Astrocyte (in vitro differentiated cells and primary cell): Measurements from ENCODE around the gene ATP12A.

ENCODE experiments used
- EZH2 ChIP-seq: IDR thresholded peaks from 2 replicates; pipeline ENCODE4 v1.6.1; 2012; ENCODE audit warnings: mild to moderate bottlenecking, low read length, inconsistent platforms; ENCODE audit not compliant: insufficient read depth
- TF ChIP-seq, protein P1 (sequence below): IDR thresholded peaks from 2 replicates; pipeline ENCODE4 v1.5.1; 2011; ENCODE audit warnings: low read depth, mild to moderate bottlenecking, inconsistent platforms, low read length, moderate library complexity; ENCODE audit not compliant: insufficient read depth

- TF ChIP-seq, protein P1, sequence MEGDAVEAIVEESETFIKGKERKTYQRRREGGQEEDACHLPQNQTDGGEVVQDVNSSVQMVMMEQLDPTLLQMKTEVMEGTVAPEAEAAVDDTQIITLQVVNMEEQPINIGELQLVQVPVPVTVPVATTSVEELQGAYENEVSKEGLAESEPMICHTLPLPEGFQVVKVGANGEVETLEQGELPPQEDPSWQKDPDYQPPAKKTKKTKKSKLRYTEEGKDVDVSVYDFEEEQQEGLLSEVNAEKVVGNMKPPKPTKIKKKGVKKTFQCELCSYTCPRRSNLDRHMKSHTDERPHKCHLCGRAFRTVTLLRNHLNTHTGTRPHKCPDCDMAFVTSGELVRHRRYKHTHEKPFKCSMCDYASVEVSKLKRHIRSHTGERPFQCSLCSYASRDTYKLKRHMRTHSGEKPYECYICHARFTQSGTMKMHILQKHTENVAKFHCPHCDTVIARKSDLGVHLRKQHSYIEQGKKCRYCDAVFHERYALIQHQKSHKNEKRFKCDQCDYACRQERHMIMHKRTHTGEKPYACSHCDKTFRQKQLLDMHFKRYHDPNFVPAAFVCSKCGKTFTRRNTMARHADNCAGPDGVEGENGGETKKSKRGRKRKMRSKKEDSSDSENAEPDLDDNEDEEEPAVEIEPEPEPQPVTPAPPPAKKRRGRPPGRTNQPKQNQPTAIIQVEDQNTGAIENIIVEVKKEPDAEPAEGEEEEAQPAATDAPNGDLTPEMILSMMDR: no peak
- TF ChIP-seq EZH2: no peak
These were observed 56.8 kb downstream of the ATP12A start for GRCh38 chr13:24737042-24737441.
